HFF-Myc (cell line): ENCODE data around the gene SYT14.
"Not testable (repeated sequence)": the region's sequence is repeated elsewhere in the genome, so short reads cannot be mapped to it uniquely, and the experiment has no call there.

ENCODE experiments used
- DNase-seq: peaks from one replicate; pipeline ENCODE4 v3.0.0-alpha.2; 2011; ENCODE audit warnings: low read depth; ENCODE audit errors: extremely low read depth
- H3K4me3 ChIP-seq: replicated peaks from 2 replicates; pipeline ENCODE4 v1.5.1; 2011; ENCODE audit warnings: low read depth, mild to moderate bottlenecking, control low read depth, low read length
- TF ChIP-seq, protein P1 (sequence below): IDR thresholded peaks from 2 replicates; pipeline ENCODE4 v1.5.1; 2012; ENCODE audit warnings: mild to moderate bottlenecking, low read depth, low read length, control low read depth; ENCODE audit errors: missing control alignments

The SYT14 gene

GRCh38 chr1:210189426-210189825, 251.4 kb downstream of the SYT14 start:
- H3K4me3 ChIP-seq, result no peak overlapping the region
- TF ChIP-seq, protein P1, sequence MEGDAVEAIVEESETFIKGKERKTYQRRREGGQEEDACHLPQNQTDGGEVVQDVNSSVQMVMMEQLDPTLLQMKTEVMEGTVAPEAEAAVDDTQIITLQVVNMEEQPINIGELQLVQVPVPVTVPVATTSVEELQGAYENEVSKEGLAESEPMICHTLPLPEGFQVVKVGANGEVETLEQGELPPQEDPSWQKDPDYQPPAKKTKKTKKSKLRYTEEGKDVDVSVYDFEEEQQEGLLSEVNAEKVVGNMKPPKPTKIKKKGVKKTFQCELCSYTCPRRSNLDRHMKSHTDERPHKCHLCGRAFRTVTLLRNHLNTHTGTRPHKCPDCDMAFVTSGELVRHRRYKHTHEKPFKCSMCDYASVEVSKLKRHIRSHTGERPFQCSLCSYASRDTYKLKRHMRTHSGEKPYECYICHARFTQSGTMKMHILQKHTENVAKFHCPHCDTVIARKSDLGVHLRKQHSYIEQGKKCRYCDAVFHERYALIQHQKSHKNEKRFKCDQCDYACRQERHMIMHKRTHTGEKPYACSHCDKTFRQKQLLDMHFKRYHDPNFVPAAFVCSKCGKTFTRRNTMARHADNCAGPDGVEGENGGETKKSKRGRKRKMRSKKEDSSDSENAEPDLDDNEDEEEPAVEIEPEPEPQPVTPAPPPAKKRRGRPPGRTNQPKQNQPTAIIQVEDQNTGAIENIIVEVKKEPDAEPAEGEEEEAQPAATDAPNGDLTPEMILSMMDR, result no peak
- DNase-seq, result no peak

DNA sequence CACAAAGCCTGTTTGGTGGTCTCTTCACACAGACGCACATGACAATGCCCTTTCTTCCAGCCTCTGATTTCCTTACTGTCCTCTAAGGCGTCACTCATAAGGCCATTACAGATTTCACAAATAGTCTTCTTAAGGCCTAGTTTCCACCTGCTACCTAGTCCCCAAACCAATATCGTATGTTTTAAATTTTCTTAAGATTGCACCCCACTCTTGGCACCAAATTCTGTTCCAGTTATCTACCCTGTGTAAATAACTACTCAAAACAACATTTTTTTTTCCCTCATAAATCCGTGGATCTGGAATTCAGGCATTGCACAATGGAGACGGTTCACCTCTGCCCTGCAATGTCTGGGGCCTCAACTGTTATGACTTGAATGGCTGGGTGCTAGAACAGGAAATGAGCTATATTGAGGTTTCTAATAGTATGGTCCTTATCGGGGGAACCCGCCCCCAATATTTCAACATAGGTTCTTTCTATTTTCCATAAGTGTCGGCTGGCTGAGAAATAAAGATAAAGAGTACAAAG, 257.7 kb downstream of the SYT14 start:
- TF ChIP-seq, protein P1, result no peak
- H3K4me3 ChIP-seq, result no peak overlapping the region
- DNase-seq, result no peak

GRCh38 chr1:210196266-210196665, 258.2 kb downstream of the SYT14 start:
- not testable (repeated sequence) for H3K4me3 ChIP-seq, DNase-seq

DNA sequence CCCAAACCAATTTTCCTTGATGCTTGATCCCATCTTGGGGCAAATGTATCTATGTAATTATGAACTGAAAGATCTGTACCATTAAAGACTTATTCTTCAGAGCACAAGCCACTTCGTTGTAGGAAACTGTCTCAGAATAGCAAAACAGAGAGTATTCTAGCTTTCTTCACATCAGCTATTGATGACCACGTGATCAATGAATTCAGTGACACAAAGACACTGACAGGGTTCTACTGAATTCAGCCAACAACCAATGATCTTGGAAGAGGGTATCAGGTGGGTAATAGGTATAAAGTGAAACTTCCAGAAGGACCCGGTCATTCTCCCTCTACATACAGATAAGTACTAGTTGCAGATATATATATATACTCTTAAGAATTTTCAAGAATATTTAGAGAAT, 260.8 kb downstream of the SYT14 start:
- TF ChIP-seq, protein P1, result no peak
- H3K4me3 ChIP-seq, result no peak overlapping the region
- no peak for DNase-seq

DNA sequence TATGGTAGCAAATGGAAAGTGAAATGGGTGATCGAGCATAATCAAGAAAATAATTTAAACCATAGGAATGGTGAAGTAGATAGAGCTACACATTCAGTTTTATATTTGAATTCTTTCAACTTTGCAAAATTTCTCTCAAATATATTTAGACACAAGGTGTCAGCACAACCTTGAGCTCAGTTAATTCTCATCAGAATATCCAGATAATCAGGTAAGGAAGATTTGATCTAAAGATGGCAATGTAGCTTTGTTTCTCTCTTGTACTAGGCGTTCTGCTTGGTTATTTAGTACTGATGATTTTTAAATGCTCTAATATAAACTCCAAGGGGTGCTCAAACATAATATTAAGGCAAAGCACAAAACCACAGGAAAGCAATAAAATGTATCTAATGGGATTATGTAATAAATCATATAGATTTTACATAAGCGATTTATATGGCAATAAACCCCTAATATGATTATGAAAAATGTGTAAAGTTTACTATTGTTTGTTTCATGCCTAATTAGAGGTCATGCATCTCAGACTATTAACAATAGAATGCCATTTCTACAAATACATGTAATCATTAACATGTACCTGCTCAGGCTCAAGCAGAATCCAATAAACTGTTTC, 262.2 kb downstream of the SYT14 start:
- TF ChIP-seq, protein P1, result no peak
- no peak overlapping the region for H3K4me3 ChIP-seq
- DNase-seq, result no peak

- no peak overlapping the region for H3K4me3 ChIP-seq
- TF ChIP-seq, protein P1, result no peak
- DNase-seq, result no peak
Observed at GRCh38 chr1:210201681-210202080, 263.7 kb downstream of the SYT14 start.

GRCh38 chr1:210207597-210208450, 269.8 kb downstream of the SYT14 start:
- no peak for DNase-seq
- TF ChIP-seq, protein P1, result no peak

More at GRCh38 chr1:210207597-210208450, 269.8 kb downstream of the SYT14 start:
- no peak overlapping the region for H3K4me3 ChIP-seq
